ENCODE results near the gene FBLN7.

Gene FBLN7

DNA sequence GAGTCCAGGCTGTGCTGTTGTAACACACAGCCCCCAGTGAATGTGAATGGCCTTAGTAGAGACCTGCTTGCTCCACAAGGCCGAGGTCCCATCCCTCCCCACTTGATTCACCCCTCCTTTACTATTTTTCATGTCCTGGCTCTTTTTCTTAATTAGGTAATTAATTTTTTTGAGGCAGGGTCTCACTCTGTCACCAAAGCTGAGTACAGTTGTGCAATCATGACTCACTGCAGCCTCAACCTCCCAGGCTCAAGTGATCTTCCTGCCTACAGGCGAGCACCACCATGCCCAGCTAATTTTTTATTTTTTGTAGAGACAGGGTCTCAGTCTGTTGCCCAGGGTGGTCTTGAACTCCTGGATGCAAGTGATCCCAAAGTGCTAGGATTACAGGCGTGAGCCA lies 19.3 kb downstream of the FBLN7 start:
- Histone ChIP-seq H3K36me3 (ENCODE audit: control insufficient read depth, insufficient read depth, low read length) (peaks cover 4% of the 10 kb centered on the region), H3K9me3 (ENCODE audit: control insufficient read depth, low read length) (no peaks in the 10 kb centered on the region), H3K27ac (ENCODE audit: insufficient read depth, low read depth, low read length, poor library complexity, severe bottlenecking) (no peak overlapping the region), H3K27me3 (ENCODE audit: control insufficient read depth, insufficient read depth, low read length, poor library complexity, severe bottlenecking) (no peaks in the 10 kb centered on the region), H3K4me3 (ENCODE audit: insufficient read depth, low read depth, low read length) (no peak overlapping the region), H3K4me1 (ENCODE audit: control insufficient read depth, insufficient read depth, low read length) (peaks cover 6% of the 10 kb centered on the region)
- 63 to 66% methylated on average over 2 to 3 of the region's 3 CpGs for WGBS, 2 experiments

DNA sequence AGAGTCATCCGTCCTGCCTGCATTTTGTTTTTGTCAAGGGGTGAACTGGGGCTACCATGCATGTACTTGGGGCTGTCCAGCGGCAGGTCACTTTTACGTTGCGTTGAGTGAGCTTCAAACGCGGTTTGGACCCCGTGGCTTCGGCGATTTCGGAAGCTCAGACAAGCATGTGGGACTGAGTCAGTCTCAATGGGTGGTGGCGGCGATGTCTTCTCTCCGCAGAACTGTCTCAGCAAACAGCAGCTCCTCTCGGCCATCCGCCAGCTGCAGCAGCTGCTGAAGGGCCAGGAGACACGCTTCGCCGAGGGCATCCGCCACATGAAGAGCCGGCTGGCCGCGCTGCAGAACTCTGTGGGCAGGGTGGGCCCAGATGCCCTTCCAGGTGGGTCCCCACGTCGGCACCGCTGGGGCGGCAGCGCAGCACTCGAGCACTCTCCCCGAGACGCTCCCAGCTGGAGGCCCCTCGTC lies 21.3 kb downstream of the FBLN7 start:
- no peaks in the 10 kb centered on the region for H3K9me3 ChIP-seq (ENCODE audit: control insufficient read depth, low read length)
- H3K27ac ChIP-seq (ENCODE audit: insufficient read depth, low read depth, low read length, poor library complexity, severe bottlenecking), result no peak overlapping the region
- H3K4me3 ChIP-seq (ENCODE audit: insufficient read depth, low read depth, low read length), result no peak overlapping the region
- H3K27me3 ChIP-seq (ENCODE audit: control insufficient read depth, insufficient read depth, low read length, poor library complexity, severe bottlenecking), result no peaks in the 10 kb centered on the region
- H3K4me1 ChIP-seq (ENCODE audit: control insufficient read depth, insufficient read depth, low read length), result peaks cover 6% of the 10 kb centered on the region
- WGBS, 2 experiments, result 95 to 97% methylated on average over 30 to 31 of the region's 31 CpGs
- no peaks in the 10 kb centered on the region for H3K36me3 ChIP-seq (ENCODE audit: control insufficient read depth, insufficient read depth, low read length)

DNA sequence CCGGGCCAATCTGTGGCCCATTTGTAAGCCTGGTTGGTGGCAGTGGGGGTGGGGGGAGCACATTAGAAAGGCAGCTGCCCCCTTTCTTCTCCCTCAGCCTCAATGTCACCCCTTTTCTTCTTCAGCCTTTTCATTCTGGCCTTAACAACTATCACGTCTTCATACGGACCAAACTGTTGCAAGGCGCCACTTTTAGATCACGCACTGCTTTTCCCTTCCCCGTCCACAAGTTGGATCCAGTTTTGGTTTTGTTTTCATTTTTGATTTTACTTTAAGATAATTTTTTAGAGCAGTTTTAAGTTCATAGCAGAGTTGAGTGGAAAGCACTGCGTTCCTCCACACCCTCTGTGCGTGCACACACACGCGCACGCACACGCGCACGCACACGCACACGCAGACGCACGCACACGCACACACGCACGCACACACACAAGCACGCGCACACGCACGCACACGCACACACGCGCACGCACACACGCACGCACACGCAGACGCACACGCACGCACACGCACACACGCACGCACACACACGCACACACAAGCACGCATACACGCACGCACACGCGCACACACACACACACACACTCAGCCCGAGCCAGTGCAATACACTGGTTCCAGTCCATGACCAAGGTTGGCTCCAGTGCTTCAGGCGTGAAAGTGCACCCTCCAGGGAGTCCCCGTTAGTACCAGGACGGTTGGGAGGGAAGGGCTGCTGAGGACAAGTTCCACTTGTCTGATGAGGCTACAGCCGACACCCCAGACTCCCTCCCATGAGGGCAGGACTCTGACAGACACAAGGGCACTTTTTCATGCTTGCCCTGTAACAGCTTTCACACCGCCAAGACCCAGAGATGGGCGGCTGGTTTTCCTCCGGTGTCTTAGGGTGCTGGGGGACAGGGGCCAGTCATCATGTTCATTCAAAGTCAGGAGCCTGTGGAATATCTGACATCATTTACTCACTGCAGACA lies 22.4 kb downstream of the FBLN7 start:
- no peak overlapping the region for H3K4me3 ChIP-seq (ENCODE audit: insufficient read depth, low read depth, low read length)

DNA sequence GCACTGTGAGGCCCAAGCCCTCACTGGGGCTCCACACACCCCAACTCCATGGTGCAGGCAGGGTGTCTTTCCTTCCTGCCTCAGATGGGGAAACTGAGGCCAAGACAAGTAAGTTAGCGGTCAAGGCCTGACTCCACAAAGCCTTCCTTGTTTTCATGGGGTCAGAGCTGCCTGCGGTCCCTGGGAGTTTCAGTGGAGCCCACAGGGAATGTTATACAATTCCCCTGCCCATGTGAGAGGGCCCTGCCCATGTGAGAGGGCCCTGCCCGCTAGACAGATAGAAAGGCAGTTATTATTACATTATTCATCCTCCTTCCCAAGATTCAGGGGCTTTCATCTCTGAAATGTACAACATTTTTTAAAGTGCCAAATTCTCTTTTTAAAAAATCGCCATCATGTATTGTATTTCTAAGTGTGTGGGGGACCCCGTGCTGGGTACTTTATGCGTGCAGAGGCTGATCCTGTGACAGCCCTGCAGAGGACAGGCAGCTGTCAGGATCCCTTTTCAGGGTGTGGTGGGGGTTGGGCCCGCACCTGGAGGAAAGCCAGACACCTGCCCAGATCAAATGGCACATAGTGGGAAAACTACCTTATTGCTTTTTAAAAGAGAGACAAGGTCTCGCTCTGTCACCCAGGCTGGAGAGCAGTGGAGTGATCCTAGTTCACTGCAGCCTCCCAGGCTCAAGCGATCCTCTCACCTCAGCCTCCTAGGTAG lies 23.4 kb downstream of the FBLN7 start:
- Histone ChIP-seq H3K36me3 (ENCODE audit: control insufficient read depth, insufficient read depth, low read length) (no peaks in the 10 kb centered on the region), H3K4me3 (ENCODE audit: insufficient read depth, low read depth, low read length) (no peak overlapping the region), H3K27ac (ENCODE audit: insufficient read depth, low read depth, low read length, poor library complexity, severe bottlenecking) (no peak overlapping the region), H3K27me3 (ENCODE audit: control insufficient read depth, insufficient read depth, low read length, poor library complexity, severe bottlenecking) (no peaks in the 10 kb centered on the region), H3K9me3 (ENCODE audit: control insufficient read depth, low read length) (no peaks in the 10 kb centered on the region), H3K4me1 (ENCODE audit: control insufficient read depth, insufficient read depth, low read length) (peaks cover 2% of the 10 kb centered on the region)
- 94% methylated on average over 8 to 9 of the region's 9 CpGs for WGBS, 2 experiments

More for the DNA sequence above, 22.4 kb downstream of the FBLN7 start:
- no peaks in the 10 kb centered on the region for H3K27me3 ChIP-seq (ENCODE audit: control insufficient read depth, insufficient read depth, low read length, poor library complexity, severe bottlenecking)
- H3K4me1 ChIP-seq (ENCODE audit: control insufficient read depth, insufficient read depth, low read length), result peaks cover 6% of the 10 kb centered on the region
- H3K27ac ChIP-seq (ENCODE audit: insufficient read depth, low read depth, low read length, poor library complexity, severe bottlenecking), result no peak overlapping the region
- H3K9me3 ChIP-seq (ENCODE audit: control insufficient read depth, low read length), result no peaks in the 10 kb centered on the region
- no peaks in the 10 kb centered on the region for H3K36me3 ChIP-seq (ENCODE audit: control insufficient read depth, insufficient read depth, low read length)
- 82 to 89% methylated on average over 45 to 52 of the region's 52 CpGs for WGBS, 2 experiments

DNA sequence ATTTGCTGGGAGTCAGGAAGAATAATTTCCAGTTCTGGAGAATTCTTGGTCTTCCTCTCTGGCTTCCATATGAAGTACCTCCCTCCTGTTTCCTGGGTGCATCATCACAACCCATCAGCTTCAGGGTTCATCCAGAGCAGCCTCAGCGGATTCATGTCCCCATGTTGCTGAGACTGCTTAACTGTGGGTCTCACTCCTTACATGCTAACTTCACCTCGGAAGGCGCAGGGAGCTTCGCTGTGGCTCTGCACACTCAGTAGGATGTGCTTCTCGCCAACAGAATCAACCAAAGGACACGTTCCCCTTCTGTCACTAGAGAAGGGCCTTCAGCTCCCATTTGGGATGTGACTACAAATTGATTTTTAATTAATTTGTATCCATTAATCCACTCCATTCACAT lies 24.2 kb downstream of the FBLN7 start:
- no peaks in the 10 kb centered on the region for H3K27me3 ChIP-seq (ENCODE audit: control insufficient read depth, insufficient read depth, low read length, poor library complexity, severe bottlenecking)
- no peak overlapping the region for H3K27ac ChIP-seq (ENCODE audit: insufficient read depth, low read depth, low read length, poor library complexity, severe bottlenecking)
- no peaks in the 10 kb centered on the region for H3K4me1 ChIP-seq (ENCODE audit: control insufficient read depth, insufficient read depth, low read length)
- H3K9me3 ChIP-seq (ENCODE audit: control insufficient read depth, low read length), result no peaks in the 10 kb centered on the region
- no peak overlapping the region for H3K4me3 ChIP-seq (ENCODE audit: insufficient read depth, low read depth, low read length)
- no peaks in the 10 kb centered on the region for H3K36me3 ChIP-seq (ENCODE audit: control insufficient read depth, insufficient read depth, low read length)
- 91 to 92% methylated on average over 6 of the region's 6 CpGs for WGBS, 2 experiments

GRCh38 chr2:112162956-112163355 lies 24.8 kb downstream of the FBLN7 start:
- no peak overlapping the region for H3K4me3 ChIP-seq (ENCODE audit: insufficient read depth, low read depth, low read length)
- no peaks in the 10 kb centered on the region for H3K9me3 ChIP-seq (ENCODE audit: control insufficient read depth, low read length)
- no peaks in the 10 kb centered on the region for H3K36me3 ChIP-seq (ENCODE audit: control insufficient read depth, insufficient read depth, low read length)
- H3K27me3 ChIP-seq (ENCODE audit: control insufficient read depth, insufficient read depth, low read length, poor library complexity, severe bottlenecking), result no peaks in the 10 kb centered on the region
- no peaks in the 10 kb centered on the region for H3K4me1 ChIP-seq (ENCODE audit: control insufficient read depth, insufficient read depth, low read length)
- no peak overlapping the region for H3K27ac ChIP-seq (ENCODE audit: insufficient read depth, low read depth, low read length, poor library complexity, severe bottlenecking)
- WGBS, 2 experiments, result 94 to 95% methylated on average over 11 of the region's 11 CpGs

GRCh38 chr2:112163541-112163981 lies 25.4 kb downstream of the FBLN7 start:
- Histone ChIP-seq H3K4me1 (ENCODE audit: control insufficient read depth, insufficient read depth, low read length) (no peaks in the 10 kb centered on the region), H3K27ac (ENCODE audit: insufficient read depth, low read depth, low read length, poor library complexity, severe bottlenecking) (no peak overlapping the region), H3K9me3 (ENCODE audit: control insufficient read depth, low read length) (no peaks in the 10 kb centered on the region), H3K27me3 (ENCODE audit: control insufficient read depth, insufficient read depth, low read length, poor library complexity, severe bottlenecking) (no peaks in the 10 kb centered on the region), H3K36me3 (ENCODE audit: control insufficient read depth, insufficient read depth, low read length) (no peaks in the 10 kb centered on the region), H3K4me3 (ENCODE audit: insufficient read depth, low read depth, low read length) (no peak overlapping the region)
- WGBS, 2 experiments, result 74 to 75% methylated on average over 9 of the region's 9 CpGs

DNA sequence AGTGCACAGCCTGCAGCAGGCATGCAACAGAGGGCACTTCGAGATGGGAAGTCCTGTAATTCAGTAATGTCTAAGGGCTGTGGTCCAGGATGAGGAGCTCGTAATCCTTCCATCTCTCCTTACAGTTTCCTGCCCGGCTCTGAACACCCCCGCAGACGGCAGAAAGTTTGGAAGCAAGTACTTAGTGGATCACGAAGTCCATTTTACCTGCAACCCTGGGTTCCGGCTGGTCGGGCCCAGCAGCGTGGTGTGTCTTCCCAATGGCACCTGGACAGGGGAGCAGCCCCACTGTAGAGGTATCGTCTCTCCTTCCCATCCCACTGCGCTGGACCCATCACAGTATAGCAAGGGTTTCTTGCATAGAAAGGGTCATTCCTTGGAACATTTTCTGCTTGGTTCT lies 26.7 kb downstream of the FBLN7 start:
- Histone ChIP-seq H3K36me3 (ENCODE audit: control insufficient read depth, insufficient read depth, low read length) (no peaks in the 10 kb centered on the region), H3K27ac (ENCODE audit: insufficient read depth, low read depth, low read length, poor library complexity, severe bottlenecking) (no peak overlapping the region), H3K9me3 (ENCODE audit: control insufficient read depth, low read length) (no peaks in the 10 kb centered on the region), H3K4me3 (ENCODE audit: insufficient read depth, low read depth, low read length) (no peak overlapping the region), H3K27me3 (ENCODE audit: control insufficient read depth, insufficient read depth, low read length, poor library complexity, severe bottlenecking) (no peaks in the 10 kb centered on the region), H3K4me1 (ENCODE audit: control insufficient read depth, insufficient read depth, low read length) (no peaks in the 10 kb centered on the region)
- WGBS, 2 experiments, result 92 to 96% methylated on average over 11 of the region's 11 CpGs

DNA sequence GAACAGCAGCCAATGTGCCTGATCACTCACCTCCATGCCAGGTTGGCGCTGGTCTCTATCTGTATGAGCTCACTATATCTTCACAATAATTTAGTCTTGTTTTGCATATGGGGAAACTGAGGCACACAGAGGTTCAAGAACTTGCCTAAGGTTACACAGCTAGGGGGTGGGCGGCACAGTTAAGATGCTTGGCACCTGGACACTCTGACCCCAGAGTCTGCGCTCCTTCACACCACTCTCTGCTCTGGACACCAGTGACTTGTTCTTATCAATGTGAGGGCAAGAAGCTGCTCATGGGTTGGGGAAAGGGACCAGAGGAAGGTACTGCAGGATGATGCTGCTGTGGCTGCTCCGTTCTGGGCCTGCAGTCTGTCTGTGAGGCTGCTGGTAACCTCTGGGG lies 27.1 kb downstream of the FBLN7 start:
- Histone ChIP-seq H3K27ac (ENCODE audit: insufficient read depth, low read depth, low read length, poor library complexity, severe bottlenecking) (no peak overlapping the region), H3K27me3 (ENCODE audit: control insufficient read depth, insufficient read depth, low read length, poor library complexity, severe bottlenecking) (no peaks in the 10 kb centered on the region), H3K36me3 (ENCODE audit: control insufficient read depth, insufficient read depth, low read length) (no peaks in the 10 kb centered on the region), H3K9me3 (ENCODE audit: control insufficient read depth, low read length) (no peaks in the 10 kb centered on the region), H3K4me1 (ENCODE audit: control insufficient read depth, insufficient read depth, low read length) (no peaks in the 10 kb centered on the region), H3K4me3 (ENCODE audit: insufficient read depth, low read depth, low read length) (no peak overlapping the region)
- WGBS, 2 experiments, result 92 to 95% methylated on average over 4 of the region's 4 CpGs

GRCh38 chr2:112166806-112167499 lies 28.8 kb downstream of the FBLN7 start:
- H3K36me3 ChIP-seq (ENCODE audit: control insufficient read depth, insufficient read depth, low read length), result no peaks in the 10 kb centered on the region
- H3K27me3 ChIP-seq (ENCODE audit: control insufficient read depth, insufficient read depth, low read length, poor library complexity, severe bottlenecking), result no peaks in the 10 kb centered on the region
- 84 to 88% methylated on average over 14 of the region's 14 CpGs for WGBS, 2 experiments
- H3K9me3 ChIP-seq (ENCODE audit: control insufficient read depth, low read length), result no peaks in the 10 kb centered on the region
- H3K4me1 ChIP-seq (ENCODE audit: control insufficient read depth, insufficient read depth, low read length), result no peaks in the 10 kb centered on the region
- H3K4me3 ChIP-seq (ENCODE audit: insufficient read depth, low read depth, low read length), result no peak overlapping the region
- H3K27ac ChIP-seq (ENCODE audit: insufficient read depth, low read depth, low read length, poor library complexity, severe bottlenecking), result no peak overlapping the region
